ENCODE results near the gene FCHSD2.
"Not testable (repeated sequence)": the region's sequence is repeated elsewhere in the genome, so short reads cannot be mapped to it uniquely, and the experiment has no call there.

Gene FCHSD2

GRCh38 chr11:72828692-72829101 is 313.4 kb downstream of the FCHSD2 start:
- TF ChIP-seq ZNF239 (tag by site-specific recombination; IDR thresholded peaks at IDR 0.05): no peak
- TF ChIP-seq ZNF311 (tag by site-specific recombination; IDR thresholded peaks at IDR 0.05; ENCODE audit: borderline replicate concordance): no peak
- POLR2A ChIA-PET: no interaction called here
- H3K9me3 ChIP-seq (ENCODE audit: control insufficient read depth, insufficient read depth, low read depth, low read length): no peaks in the 10 kb centered on the region
- no peak overlapping the region for H3K4me3 ChIP-seq (ENCODE audit: low read depth, low read length)
- peaks cover 0 to 2% of the 10 kb centered on the region in 2 experiments; a peak in 1 of 3 replicates for H3K36me3 ChIP-seq (ENCODE audit: control insufficient read depth in 2 of 2, insufficient read depth in 1 of 2, low read length in 2 of 2)
- no peak overlapping the region for H3K27ac ChIP-seq (ENCODE audit: extremely low read depth, low read depth, low read length)
- CTCF ChIA-PET: interaction anchor here (1.0 to 6.2 kb wide), 3 partner anchors 104 to 350 kb away, joined by 3 to 50 read pairs (median 7); no protein-coding TSS in a partner anchor
- no peaks in the 10 kb centered on the region for H3K4me1 ChIP-seq (ENCODE audit: control insufficient read depth, insufficient read depth, low read length)

DNA sequence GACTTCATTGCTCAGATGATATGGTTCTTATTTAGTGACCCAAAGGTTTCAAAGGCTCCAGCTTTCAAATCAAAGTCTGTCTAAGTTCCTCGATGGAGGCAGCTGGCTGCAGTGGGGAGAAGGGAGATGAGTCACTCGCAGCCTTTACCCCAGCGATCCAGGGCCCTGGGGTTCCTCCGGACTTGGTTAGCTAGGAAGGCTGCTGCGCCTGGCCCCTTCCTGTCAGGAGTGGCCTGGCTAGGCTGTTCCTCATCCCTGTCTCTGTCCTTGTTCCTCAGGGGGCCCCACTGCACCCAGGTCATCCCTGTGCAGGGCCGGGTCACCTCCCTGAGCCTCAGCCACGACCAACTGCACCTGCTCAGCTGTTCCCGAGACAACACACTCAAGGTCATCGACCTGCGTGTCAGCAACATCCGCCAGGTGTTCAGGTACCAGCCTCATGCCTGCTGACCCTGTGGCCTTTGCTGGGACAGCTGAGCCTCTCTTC is 314.0 kb downstream of the FCHSD2 start:
- POLR2A ChIA-PET: no interaction called here
- Histone ChIP-seq H3K4me3 (ENCODE audit: low read depth, low read length) (no peak overlapping the region), H3K4me1 (ENCODE audit: control insufficient read depth, insufficient read depth, low read length) (no peaks in the 10 kb centered on the region), H3K27ac (ENCODE audit: extremely low read depth, low read depth, low read length) (no peak overlapping the region), H3K9me3 (ENCODE audit: control insufficient read depth, insufficient read depth, low read depth, low read length) (no peaks in the 10 kb centered on the region), H3K36me3 (ENCODE audit: control insufficient read depth in 2 of 2, insufficient read depth in 1 of 2, low read length in 2 of 2) (peaks cover 0 to 1% of the 10 kb centered on the region in 2 experiments; a peak in 1 of 3 replicates)
- no peak for TF ChIP-seq ZNF426 (tag by site-specific recombination; IDR thresholded peaks at IDR 0.05)
- no peak for TF ChIP-seq BCL11B (tag by site-specific recombination; IDR thresholded peaks at IDR 0.05; ENCODE audit: low read depth)
- no peak for TF ChIP-seq ZFP3 (tag by site-specific recombination; IDR thresholded peaks at IDR 0.05; ENCODE audit: low read depth)
- no peak for TF ChIP-seq ZNF138 (tag by site-specific recombination; IDR thresholded peaks at IDR 0.05; ENCODE audit: borderline replicate concordance)
- no peak for TF ChIP-seq ZNF311 (tag by site-specific recombination; IDR thresholded peaks at IDR 0.05; ENCODE audit: borderline replicate concordance)
- no peak for TF ChIP-seq GLIS2 (tag by site-specific recombination; IDR thresholded peaks at IDR 0.05)
- no peak for TF ChIP-seq ZNF513 (tag by site-specific recombination; IDR thresholded peaks at IDR 0.05)
- CTCF ChIA-PET: interaction anchor here (0.6 to 6.2 kb wide), 3 partner anchors 40 to 350 kb away, joined by 3 to 50 read pairs (median 7); no protein-coding TSS in a partner anchor

DNA sequence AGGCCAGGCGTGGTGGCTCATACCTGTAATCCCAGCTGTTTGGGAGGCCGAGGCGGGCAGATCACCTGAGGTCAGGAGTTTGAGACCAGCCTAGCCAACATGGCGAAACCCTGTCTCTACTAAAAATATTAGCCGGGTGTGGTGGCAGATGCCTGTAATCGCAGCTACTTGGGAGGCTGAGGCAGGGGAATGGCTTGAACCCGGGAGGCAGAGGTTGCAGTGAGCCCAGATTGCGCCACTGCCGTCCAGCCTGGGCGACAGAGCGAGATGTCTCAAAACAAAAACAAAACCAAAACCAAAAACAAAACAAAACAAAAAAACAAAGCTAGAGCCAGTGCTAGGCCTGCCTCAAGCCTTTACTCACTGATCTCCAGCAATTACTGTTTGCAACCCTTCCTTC is 314.5 kb downstream of the FCHSD2 start:
- POLR2A ChIA-PET: not testable (repeated sequence)
- CTCF ChIA-PET: interaction anchor here (0.6 to 6.2 kb wide), 4 partner anchors 12 to 351 kb away, joined by 3 to 50 read pairs (median 6); no protein-coding TSS in a partner anchor

GRCh38 chr11:72826942-72827480 is 315.1 kb downstream of the FCHSD2 start:
- Histone ChIP-seq H3K36me3 (ENCODE audit: control insufficient read depth in 2 of 2, insufficient read depth in 1 of 2, low read length in 2 of 2) (no peaks in the 10 kb centered on the region), H3K4me1 (ENCODE audit: control insufficient read depth, insufficient read depth, low read length) (no peaks in the 10 kb centered on the region), H3K27ac (ENCODE audit: extremely low read depth, low read depth, low read length) (no peak overlapping the region), H3K9me3 (ENCODE audit: control insufficient read depth, insufficient read depth, low read depth, low read length) (no peaks in the 10 kb centered on the region), H3K4me3 (ENCODE audit: low read depth, low read length) (no peak overlapping the region)
- ChIA-PET CTCF (interaction anchor here (0.6 to 6.2 kb wide), 4 partner anchors 11 to 351 kb away, joined by 3 to 50 read pairs (median 6); no protein-coding TSS in a partner anchor), POLR2A (no interaction called here)
- TF ChIP-seq, protein P1, sequence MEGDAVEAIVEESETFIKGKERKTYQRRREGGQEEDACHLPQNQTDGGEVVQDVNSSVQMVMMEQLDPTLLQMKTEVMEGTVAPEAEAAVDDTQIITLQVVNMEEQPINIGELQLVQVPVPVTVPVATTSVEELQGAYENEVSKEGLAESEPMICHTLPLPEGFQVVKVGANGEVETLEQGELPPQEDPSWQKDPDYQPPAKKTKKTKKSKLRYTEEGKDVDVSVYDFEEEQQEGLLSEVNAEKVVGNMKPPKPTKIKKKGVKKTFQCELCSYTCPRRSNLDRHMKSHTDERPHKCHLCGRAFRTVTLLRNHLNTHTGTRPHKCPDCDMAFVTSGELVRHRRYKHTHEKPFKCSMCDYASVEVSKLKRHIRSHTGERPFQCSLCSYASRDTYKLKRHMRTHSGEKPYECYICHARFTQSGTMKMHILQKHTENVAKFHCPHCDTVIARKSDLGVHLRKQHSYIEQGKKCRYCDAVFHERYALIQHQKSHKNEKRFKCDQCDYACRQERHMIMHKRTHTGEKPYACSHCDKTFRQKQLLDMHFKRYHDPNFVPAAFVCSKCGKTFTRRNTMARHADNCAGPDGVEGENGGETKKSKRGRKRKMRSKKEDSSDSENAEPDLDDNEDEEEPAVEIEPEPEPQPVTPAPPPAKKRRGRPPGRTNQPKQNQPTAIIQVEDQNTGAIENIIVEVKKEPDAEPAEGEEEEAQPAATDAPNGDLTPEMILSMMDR (tag by site-specific recombination; IDR thresholded peaks at IDR 0.05): no peak
- TF ChIP-seq SCRT2 (tag by site-specific recombination; IDR thresholded peaks at IDR 0.05): no peak
- no peak for TF ChIP-seq ZNF473 (tag by site-specific recombination; IDR thresholded peaks at IDR 0.05)

More for the DNA sequence above, 314.5 kb downstream of the FCHSD2 start:
- not testable (repeated sequence) for H3K36me3 ChIP-seq (ENCODE audit: control insufficient read depth in 2 of 2, insufficient read depth in 1 of 2, low read length in 2 of 2); H3K9me3 ChIP-seq (ENCODE audit: control insufficient read depth, insufficient read depth, low read depth, low read length); H3K4me3 ChIP-seq (ENCODE audit: low read depth, low read length); H3K27ac ChIP-seq (ENCODE audit: extremely low read depth, low read depth, low read length); H3K4me1 ChIP-seq (ENCODE audit: control insufficient read depth, insufficient read depth, low read length)

All from HEK293 (cell line).